Measurements from ENCODE around the gene VWA3B. TPM values are rescaled to one million over a fixed set of nuclear protein-coding genes. Genes with fewer than 3 reads are reported as not detected.

VWA3B gene
- total RNA-seq, 3 donors from 2014 or later, result 1.2 to 2.8 (median 2.7) TPM

DNA sequence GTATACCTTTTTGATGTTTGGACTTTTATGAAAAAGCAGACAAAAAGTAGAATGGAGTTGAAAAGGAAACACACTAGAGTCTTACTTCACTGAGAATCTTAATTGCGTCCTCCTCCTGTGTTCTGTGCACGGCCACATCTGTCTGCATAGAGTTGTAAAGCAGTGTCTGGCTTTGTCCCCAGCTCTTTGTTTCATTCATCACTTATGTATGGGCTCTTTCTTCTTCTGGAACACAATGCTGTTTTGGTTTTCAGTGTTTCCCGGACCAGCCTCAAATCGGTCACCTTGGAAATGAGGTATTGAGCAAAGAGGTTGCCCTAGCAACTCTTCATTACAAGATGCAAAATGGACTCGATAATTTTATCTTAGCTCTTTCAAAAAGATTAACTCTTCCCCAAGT is 155.0 kb downstream of the VWA3B start:
- Histone ChIP-seq H3K36me3 (ENCODE audit: low read depth) (no peaks in the 10 kb centered on the region), H3K4me3 (no peak overlapping the region), H3K4me1 (ENCODE audit: low read depth) (no peaks in the 10 kb centered on the region), H3K9me3 (peaks cover 1% of the 10 kb centered on the region)
- intact Hi-C loops (cut with DNase I, micrococcal nuclease), result no loop called here
- ATAC-seq, result no peak
- no peak for TF ChIP-seq CTCF (IDR thresholded peaks at IDR 0.05)
- no peak for DNase-seq

DNA sequence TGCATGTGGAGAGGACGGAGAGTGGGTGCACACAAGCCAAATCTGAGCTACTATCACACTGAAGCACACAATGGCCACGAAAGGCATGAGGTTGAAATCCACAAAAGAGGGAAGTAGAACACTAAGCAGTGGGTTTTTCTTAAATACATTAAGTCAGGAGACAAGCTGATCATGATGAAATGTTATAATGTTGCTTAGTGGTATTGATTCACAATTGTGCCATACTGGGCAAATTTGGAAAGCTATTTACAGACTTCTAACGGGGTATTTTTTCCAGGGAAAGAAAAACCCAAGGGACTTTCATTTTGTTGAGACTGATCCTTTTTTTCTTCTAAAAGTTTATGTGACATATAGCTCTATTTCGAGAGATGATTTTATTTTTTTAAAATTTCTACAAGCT is 158.5 kb downstream of the VWA3B start:
- Histone ChIP-seq H3K4me3 (no peak overlapping the region), H3K9me3 (peaks cover 14% of the 10 kb centered on the region), H3K4me1 (ENCODE audit: low read depth) (no peaks in the 10 kb centered on the region), H3K36me3 (ENCODE audit: low read depth) (no peaks in the 10 kb centered on the region)
- intact Hi-C loops (cut with DNase I, micrococcal nuclease), result no loop called here
- ATAC-seq (no peak), DNase-seq (no peak)
- TF ChIP-seq CTCF (IDR thresholded peaks at IDR 0.05), result no peak

DNA sequence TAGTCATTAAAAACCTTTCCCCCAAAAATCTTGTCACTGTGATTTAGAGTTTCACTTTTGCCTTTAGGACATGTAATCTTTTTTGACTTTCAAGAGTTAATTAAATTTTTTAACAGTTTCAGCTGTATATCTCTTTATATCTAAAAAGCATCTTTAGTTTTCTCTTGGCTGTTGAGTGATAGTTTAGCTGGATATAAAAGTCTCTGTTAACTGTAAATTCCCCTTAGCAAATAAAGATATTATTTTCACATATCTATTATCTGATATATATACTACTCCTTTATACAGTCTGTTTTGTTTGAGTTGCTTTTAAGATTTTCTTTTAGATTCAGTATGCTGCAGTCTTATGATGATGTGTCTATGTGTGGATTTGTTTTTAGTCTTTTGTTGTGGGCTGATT is 160.4 kb downstream of the VWA3B start:
- DNase-seq (no peak), ATAC-seq (no peak)
- Histone ChIP-seq H3K9me3 (peaks cover 14% of the 10 kb centered on the region), H3K4me3 (no peak overlapping the region), H3K36me3 (ENCODE audit: low read depth) (no peaks in the 10 kb centered on the region), H3K4me1 (ENCODE audit: low read depth) (no peaks in the 10 kb centered on the region)
- TF ChIP-seq CTCF (IDR thresholded peaks at IDR 0.05), result no peak
- intact Hi-C loops (cut with DNase I, micrococcal nuclease), result no loop called here

- no peaks in the 10 kb centered on the region for H3K36me3 ChIP-seq (ENCODE audit: low read depth)
- TF ChIP-seq CTCF (IDR thresholded peaks at IDR 0.05), result no peak
- no peak for ATAC-seq
- no peaks in the 10 kb centered on the region for H3K4me1 ChIP-seq (ENCODE audit: low read depth)
- H3K9me3 ChIP-seq, result peaks cover 11% of the 10 kb centered on the region
- H3K4me3 ChIP-seq, result no peak overlapping the region
- intact Hi-C loops (cut with DNase I, micrococcal nuclease), result no loop called here
- DNase-seq, result no peak
These were observed 165.2 kb downstream of the VWA3B start for GRCh38 chr2:98252038-98252773.

GRCh38 chr2:98253461-98254070 is 166.6 kb downstream of the VWA3B start:
- TF ChIP-seq CTCF (IDR thresholded peaks at IDR 0.05), result no peak
- DNase-seq (no peak), ATAC-seq (no peak)
- intact Hi-C loops (cut with DNase I, micrococcal nuclease), result no loop called here
- H3K9me3 ChIP-seq, result no peaks in the 10 kb centered on the region
- no peaks in the 10 kb centered on the region for H3K4me1 ChIP-seq (ENCODE audit: low read depth)
- no peak overlapping the region for H3K4me3 ChIP-seq
- H3K36me3 ChIP-seq (ENCODE audit: low read depth), result no peaks in the 10 kb centered on the region
